GM23248 (cell line): ENCODE measurements around the gene CEP85.

Experiments
- EZH2 ChIP-seq: fragments of 200-600 bp; sonication (generic); IDR thresholded peaks from 2 replicates; pipeline ENCODE4 v1.6.1; 2018; ENCODE audit warnings: antibody characterized with exemption, mild to moderate bottlenecking; ENCODE audit not compliant: insufficient read depth, poor library complexity, severe bottlenecking
- EZH2phosphoT487 ChIP-seq: fragments of 200-600 bp; sonication (generic); IDR thresholded peaks from 2 replicates; pipeline ENCODE4 v1.6.1; 2018; ENCODE audit warnings: antibody characterized with exemption, moderate library complexity, mild to moderate bottlenecking, low read depth; ENCODE audit not compliant: insufficient read depth

DNA sequence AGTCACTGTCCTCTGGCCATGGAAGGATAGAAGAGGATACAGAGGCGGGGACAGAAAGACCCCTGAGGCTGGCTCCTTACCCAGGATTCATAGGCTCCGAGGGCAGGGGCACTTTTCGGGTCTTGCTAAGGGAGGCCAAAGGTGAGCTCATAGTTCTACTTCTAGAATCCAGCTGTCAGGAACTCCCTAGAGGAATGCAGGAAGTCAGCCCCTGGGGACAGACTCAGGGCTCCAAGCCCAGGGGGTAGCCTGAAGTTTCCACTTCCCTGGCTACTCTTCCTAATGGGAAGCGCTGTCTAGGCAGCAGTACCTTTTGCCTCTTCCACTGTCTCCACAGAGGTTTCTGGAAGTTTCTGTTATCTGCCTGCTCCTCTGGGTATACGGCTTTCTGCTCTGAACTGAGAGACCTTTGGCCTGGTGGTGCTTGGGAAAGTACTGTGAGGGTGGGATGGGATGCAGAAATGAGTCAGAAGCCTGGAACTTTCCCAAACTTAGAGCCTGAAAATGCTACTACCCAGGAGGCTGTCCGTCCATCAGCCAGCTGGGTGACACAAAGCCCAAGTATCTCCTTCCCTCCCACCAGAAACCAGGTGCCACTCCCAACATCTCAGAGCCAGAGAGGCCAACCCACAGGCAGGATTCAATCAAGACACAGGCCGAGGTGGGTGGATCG lies 68.9 kb downstream of the CEP85 start:
- TF ChIP-seq EZH2phosphoT487 (no peak), EZH2 (no peak)
